ENCODE measurements around the gene RGL2. TPM values are rescaled to one million over a fixed set of nuclear protein-coding genes. Genes with fewer than 3 reads are reported as not detected.

RGL2 gene
- total RNA-seq, 2 donors from 2014 or later: 38.1 to 51.4 TPM

Other genes with a start within 250 kb of the RGL2 start
- gene HLA-DPA1, start 225.3 kb downstream of the RGL2 start, total RNA-seq: 100 to 1,000 TPM in 1 of 2 donors, 10 to 100 TPM in 1; 33.8 to 145 TPM
- 10 to 100 TPM; 14.7 to 93.6 TPM for gene HLA-DPB1, start 223.0 kb downstream of the RGL2 start, total RNA-seq
- 1 to 10 TPM; 1.1 to 1.3 TPM for gene COL11A2, start 106.5 kb downstream of the RGL2 start, total RNA-seq
- gene RXRB, start 98.3 kb downstream of the RGL2 start, total RNA-seq: 10 to 100 TPM; 43.9 to 50.4 TPM
- 100 to 1,000 TPM in 1 of 2 donors, 10 to 100 TPM in 1; 91.5 to 102 TPM for gene SLC39A7, start 98.1 kb downstream of the RGL2 start, total RNA-seq
- 1 to 10 TPM; 3.3 to 6.2 TPM for gene HSD17B8, start 94.3 kb downstream of the RGL2 start, total RNA-seq
- 10 to 100 TPM; 31.1 to 35.5 TPM for gene RING1, start 90.4 kb downstream of the RGL2 start, total RNA-seq
- gene VPS52, start 27.1 kb downstream of the RGL2 start, total RNA-seq: 10 to 100 TPM; 48.6 to 76.5 TPM
- gene RPS18, start 26.9 kb downstream of the RGL2 start, total RNA-seq: 1,000 to 10,000 TPM; 1,431 to 1,446 TPM
- 10 to 100 TPM; 10.1 to 11.2 TPM for gene B3GALT4, start 21.8 kb downstream of the RGL2 start, total RNA-seq
- 100 to 1,000 TPM in 1 of 2 donors, 10 to 100 TPM in 1; 81.8 to 148 TPM for gene WDR46, start 9.7 kb downstream of the RGL2 start, total RNA-seq
- 10 to 100 TPM; 72.0 to 76.8 TPM for gene PFDN6, start 9.3 kb downstream of the RGL2 start, total RNA-seq
- gene TAPBP, start 15.1 kb upstream of the RGL2 start, total RNA-seq: 100 to 1,000 TPM; 243 to 346 TPM
- gene ZBTB22, start 18.8 kb upstream of the RGL2 start, total RNA-seq: 10 to 100 TPM in 1 of 2 donors, 1 to 10 TPM in 1; 6.9 to 13.2 TPM
- gene DAXX, start 24.0 kb upstream of the RGL2 start, total RNA-seq: 10 to 100 TPM; 80.5 to 99.5 TPM
- 100 to 1,000 TPM in 1 of 2 donors, 10 to 100 TPM in 1; 52.9 to 115 TPM for gene KIFC1, start 92.9 kb upstream of the RGL2 start, total RNA-seq
- 10 to 100 TPM; 46.5 to 66.6 TPM for gene PHF1, start 112.1 kb upstream of the RGL2 start, total RNA-seq
- gene CUTA, start 119.2 kb upstream of the RGL2 start, total RNA-seq: 100 to 1,000 TPM; 106 to 156 TPM
- gene SYNGAP1, start 121.1 kb upstream of the RGL2 start, total RNA-seq: 10 to 100 TPM; 17.7 to 77.0 TPM
- 10 to 100 TPM; 10.9 to 25.4 TPM for gene ZBTB9, start 155.6 kb upstream of the RGL2 start, total RNA-seq